Tibial artery (tissue), 4 donors: ENCODE measurements around the gene ZNF415.

Experiments
- DNase-seq, 2 donors: peaks; one replicate each; pipeline ENCODE4 v3.0.0-alpha.2; 2019
- H3K27ac ChIP-seq, 2 donors: fragments of 200-600 bp; sonication (generic) in 1 of 2; 1 replicate in 1 of 2; 2 replicates in 1 of 2; pipeline ENCODE4 v1.5.1; 2018 to 2019; ENCODE audit warnings: mild to moderate bottlenecking in 1 of 2
- H3K27me3 ChIP-seq, 2 donors: fragments of 200-600 bp; sonication (generic) in 1 of 2; one replicate each; pipeline versions ENCODE4 v1.5.1 to v1.6.0; 2016 to 2019
- H3K36me3 ChIP-seq, 3 donors: fragments of 200-600 bp; sonication (generic) in 2 of 3; one replicate each; pipeline ENCODE4 v1.5.1; 2016 to 2019; ENCODE audit warnings: mild to moderate bottlenecking in 2 of 3
- H3K4me1 ChIP-seq, 4 donors: fragments of 200-600 bp; sonication (generic) in 2 of 4; 1 replicate in 3 of 4; 2 replicates in 1 of 4; pipeline ENCODE4 v1.5.1; 2016 to 2019
- H3K4me3 ChIP-seq, 2 donors: fragments of 200-600 bp; sonication (generic) in 1 of 2; 1 replicate in 1 of 2; 2 replicates in 1 of 2; pipeline ENCODE4 v1.5.1; 2018 to 2019; ENCODE audit warnings: mild to moderate bottlenecking in 2 of 2
- H3K9me3 ChIP-seq, 3 donors: fragments of 200-600 bp; sonication (generic) in 1 of 3; one replicate each; pipeline ENCODE4 v1.5.1; 2016 to 2019
- intact Hi-C: fragments of 100-400 bp; cut with DNase I; formaldehyde crosslinking; loops from one replicate; pipeline ENCODE4 v1.15.0; 2023; ENCODE audit warnings: low total_unique reads
- TF ChIP-seq, protein P1 (sequence below), 2 experiments: fragments of 200-600 bp in 1 of 2; fragments of 450-650 bp in 1 of 2; IDR thresholded peaks; one replicate each; pipeline ENCODE4 v1.5.1; 2017 to 2019; ENCODE audit warnings: antibody characterized with exemption in 2 of 2, mild to moderate bottlenecking in 1 of 2, moderate library complexity in 1 of 2

ZNF415 gene

DNA sequence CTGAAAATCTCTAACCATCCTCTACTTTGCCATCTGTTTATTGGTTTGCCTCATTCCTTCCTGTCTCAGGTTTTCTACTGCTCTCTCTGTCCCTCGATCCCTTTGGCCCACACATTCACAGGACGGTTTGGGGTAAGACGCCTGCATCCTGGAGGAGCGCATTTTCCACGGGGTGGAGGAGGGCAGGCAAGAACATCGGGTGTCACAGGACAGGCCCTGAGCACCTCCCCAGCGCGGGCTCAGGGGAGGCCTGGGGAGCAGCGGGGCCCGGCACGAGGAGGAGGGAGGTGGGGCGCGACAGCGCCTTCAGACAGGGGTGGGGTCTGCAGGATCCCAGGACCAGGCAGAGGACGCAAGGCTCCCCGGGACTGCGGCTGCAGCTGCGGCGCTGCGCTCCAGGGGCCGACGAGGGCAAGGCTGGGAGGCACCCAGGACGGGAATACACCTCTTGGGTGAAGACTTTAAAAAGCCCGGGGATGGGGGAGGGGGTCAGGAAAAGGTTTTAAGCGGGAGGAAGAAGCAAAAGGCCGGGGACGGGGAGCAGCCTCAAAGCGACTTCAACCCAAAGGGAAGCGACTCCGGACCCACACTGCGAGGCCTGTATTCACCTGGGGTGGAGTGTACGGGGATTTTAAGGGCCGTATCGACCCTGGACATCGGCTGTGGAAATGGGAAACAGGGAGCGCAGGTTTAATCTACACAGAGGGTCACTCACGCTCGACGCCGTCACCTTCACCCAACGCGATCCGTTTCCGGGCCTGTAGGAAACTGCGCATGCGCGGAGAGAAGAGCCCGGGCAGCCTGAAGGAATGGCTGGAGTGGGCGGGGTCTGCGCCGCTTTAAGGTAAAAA lies at the start of gene ZNF415:
TSS of gene ZNF415 (minus strand) at position 770 of the 851 bp plus-strand sequence. CDS start 10,234 bp downstream, outside the sequence.
- Histone ChIP-seq H3K27ac (peak within 1 kb of the TSS; percentile 58 to 76), H3K4me1 (peaks cover 0 to 14% (median 12%) of the 10 kb centered on the region in 4 donors), H3K4me3 (peak within 1 kb of the TSS; percentile 61 to 66), H3K36me3 (no peaks in the 10 kb centered on the region), H3K27me3 (no peaks in the 10 kb centered on the region), H3K9me3 (peaks cover 0 to 15% (median 5%) of the 10 kb centered on the region in 3 donors)
- DNase-seq = peak; percentile 66 to 89
- TF ChIP-seq, protein P1, sequence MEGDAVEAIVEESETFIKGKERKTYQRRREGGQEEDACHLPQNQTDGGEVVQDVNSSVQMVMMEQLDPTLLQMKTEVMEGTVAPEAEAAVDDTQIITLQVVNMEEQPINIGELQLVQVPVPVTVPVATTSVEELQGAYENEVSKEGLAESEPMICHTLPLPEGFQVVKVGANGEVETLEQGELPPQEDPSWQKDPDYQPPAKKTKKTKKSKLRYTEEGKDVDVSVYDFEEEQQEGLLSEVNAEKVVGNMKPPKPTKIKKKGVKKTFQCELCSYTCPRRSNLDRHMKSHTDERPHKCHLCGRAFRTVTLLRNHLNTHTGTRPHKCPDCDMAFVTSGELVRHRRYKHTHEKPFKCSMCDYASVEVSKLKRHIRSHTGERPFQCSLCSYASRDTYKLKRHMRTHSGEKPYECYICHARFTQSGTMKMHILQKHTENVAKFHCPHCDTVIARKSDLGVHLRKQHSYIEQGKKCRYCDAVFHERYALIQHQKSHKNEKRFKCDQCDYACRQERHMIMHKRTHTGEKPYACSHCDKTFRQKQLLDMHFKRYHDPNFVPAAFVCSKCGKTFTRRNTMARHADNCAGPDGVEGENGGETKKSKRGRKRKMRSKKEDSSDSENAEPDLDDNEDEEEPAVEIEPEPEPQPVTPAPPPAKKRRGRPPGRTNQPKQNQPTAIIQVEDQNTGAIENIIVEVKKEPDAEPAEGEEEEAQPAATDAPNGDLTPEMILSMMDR (IDR thresholded peaks at IDR 0.05) = no peak
- intact Hi-C loops = no loop called here

DNA sequence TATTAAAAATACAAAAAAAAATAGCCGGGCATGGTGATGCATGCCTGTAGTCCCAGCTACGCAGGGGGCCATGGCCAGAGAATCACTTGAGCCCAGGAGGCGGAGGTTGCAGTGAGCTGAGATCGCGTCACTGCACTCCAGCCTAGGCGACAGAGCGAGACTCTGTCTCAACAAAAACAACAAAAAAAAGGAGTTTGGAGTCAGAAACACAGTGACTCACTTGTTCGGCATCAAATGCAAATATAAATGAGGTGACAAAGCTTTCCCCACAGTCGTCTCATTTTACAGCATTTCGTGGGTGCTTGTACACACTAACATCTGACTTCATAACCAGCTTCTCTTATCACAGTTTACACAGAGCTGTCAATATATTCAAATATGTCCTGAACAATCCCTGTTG lies 49.5 kb upstream of the ZNF415 start:
- TF ChIP-seq, protein P1 (IDR thresholded peaks at IDR 0.05) = no peak
- Histone ChIP-seq H3K4me3 (no peak overlapping the region), H3K27ac (no peak overlapping the region), H3K4me1 (no peaks in the 10 kb centered on the region), H3K27me3 (no peaks in the 10 kb centered on the region), H3K36me3 (peaks cover 36 to 55% (median 37%) of the 10 kb centered on the region in 3 donors), H3K9me3 (no peaks in the 10 kb centered on the region)
- no peak for DNase-seq
- intact Hi-C loops = no loop called here

DNA sequence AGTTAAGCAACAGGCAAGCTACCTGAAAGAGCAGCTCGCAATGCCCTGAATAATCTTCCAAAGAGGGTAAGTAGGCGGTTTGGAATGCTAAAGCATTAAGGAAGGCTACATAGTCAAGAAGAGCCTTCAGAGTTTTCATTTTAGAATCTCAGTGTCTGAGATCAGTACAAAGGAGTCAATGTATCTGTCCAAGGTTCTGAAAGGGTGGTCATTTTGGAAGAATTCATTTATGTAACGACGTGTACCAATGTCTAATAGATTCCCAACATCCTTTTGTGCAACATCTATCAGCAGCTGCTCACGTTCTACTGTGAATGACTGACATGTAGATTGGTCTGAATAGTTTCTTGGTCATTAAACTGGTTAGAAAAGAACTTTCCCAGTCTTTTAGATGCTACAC lies 45.3 kb upstream of the ZNF415 start:
- intact Hi-C loops = no loop called here
- Histone ChIP-seq H3K4me1 (no peaks in the 10 kb centered on the region), H3K4me3 (no peak overlapping the region), H3K9me3 (no peaks in the 10 kb centered on the region), H3K36me3 (peaks cover 41 to 61% (median 52%) of the 10 kb centered on the region in 3 donors), H3K27me3 (no peaks in the 10 kb centered on the region), H3K27ac (no peak overlapping the region)
- TF ChIP-seq, protein P1 (IDR thresholded peaks at IDR 0.05) = no peak
- no peak for DNase-seq

GRCh38 chr19:53172889-53173288 lies 40.2 kb upstream of the ZNF415 start:
- no peak overlapping the region for H3K27ac ChIP-seq
- peaks cover 0 to 10% (median 3%) of the 10 kb centered on the region in 3 donors for H3K9me3 ChIP-seq
- H3K27me3 ChIP-seq = no peaks in the 10 kb centered on the region
- DNase-seq = no peak
- H3K36me3 ChIP-seq = peaks cover 24 to 44% (median 26%) of the 10 kb centered on the region in 3 donors
- intact Hi-C loops = no loop called here
- TF ChIP-seq, protein P1 (IDR thresholded peaks at IDR 0.05) = no peak
- H3K4me1 ChIP-seq = no peaks in the 10 kb centered on the region
- H3K4me3 ChIP-seq = no peak overlapping the region

- Histone ChIP-seq H3K36me3 (peaks cover 26 to 49% (median 34%) of the 10 kb centered on the region in 3 donors), H3K4me1 (no peaks in the 10 kb centered on the region), H3K27ac (no peak overlapping the region), H3K9me3 (peaks cover 4 to 59% (median 37%) of the 10 kb centered on the region in 3 donors), H3K27me3 (no peaks in the 10 kb centered on the region), H3K4me3 (no peak overlapping the region)
- no peak for DNase-seq
- TF ChIP-seq, protein P1 (IDR thresholded peaks at IDR 0.05) = no peak
- intact Hi-C loops = no loop called here
Observed at GRCh38 chr19:53165691-53166091, 33.0 kb upstream of the ZNF415 start.
